Astrocyte (in vitro differentiated cells and primary cell): ENCODE data around the gene EEF2K.

Experiments
- CTCF ChIP-seq: IDR thresholded peaks from 2 replicates; pipeline ENCODE4 v1.5.1; 2011; ENCODE audit warnings: low read depth, mild to moderate bottlenecking, inconsistent platforms, low read length, moderate library complexity; ENCODE audit not compliant: insufficient read depth
- EZH2 ChIP-seq: IDR thresholded peaks from 2 replicates; pipeline ENCODE4 v1.6.1; 2012; ENCODE audit warnings: mild to moderate bottlenecking, low read length, inconsistent platforms; ENCODE audit not compliant: insufficient read depth

- TF ChIP-seq CTCF: peak; percentile 96
- TF ChIP-seq EZH2: no peak
These were observed 115.4 kb downstream of the EEF2K start for GRCh38 chr16:22321340-22322001.
